HepG2 (cell line): Measurements from ENCODE around the gene TBX10. TPM values are rescaled to one million over a fixed set of nuclear protein-coding genes. Genes with fewer than 3 reads are reported as not detected.

Experiments used
- CHD4 ChIP-seq: fragments of 200-600 bp; sonication (generic); IDR thresholded peaks from 2 replicates; pipeline ENCODE4 v1.7.0; 2017; ENCODE audit warnings: mild to moderate bottlenecking, low read length, borderline replicate concordance
- GZF1 ChIP-seq: sonication (generic); formaldehyde crosslinking; IDR thresholded peaks from 2 replicates; pipeline ENCODE4 v1.5.1; 2020; ENCODE audit warnings: mild to moderate bottlenecking, missing genetic modification reagents
- HDAC1 ChIP-seq: sonication (generic); formaldehyde crosslinking; IDR thresholded peaks from 2 replicates; pipeline ENCODE4 v1.5.1; 2020; ENCODE audit warnings: mild to moderate bottlenecking, missing genetic modification reagents
- RELA ChIP-seq: sonication (generic); formaldehyde crosslinking; IDR thresholded peaks from 2 replicates; pipeline ENCODE4 v1.4.0; 2020; ENCODE audit warnings: missing genetic modification reagents
- ZBTB3 ChIP-seq: sonication (generic); formaldehyde crosslinking; IDR thresholded peaks from 2 replicates; pipeline ENCODE4 v1.4.0; 2020; ENCODE audit warnings: low read depth, mild to moderate bottlenecking, moderate library complexity, missing genetic modification reagents, borderline replicate concordance
- ZBTB8A ChIP-seq: sonication (generic); formaldehyde crosslinking; IDR thresholded peaks from 2 replicates; pipeline ENCODE4 v1.4.0; 2020; ENCODE audit warnings: mild to moderate bottlenecking, low read depth, missing genetic modification reagents, borderline replicate concordance
- ZNF12 ChIP-seq: sonication (generic); formaldehyde crosslinking; IDR thresholded peaks from 2 replicates; pipeline ENCODE4 v1.5.0; 2020; ENCODE audit warnings: missing genetic modification reagents
- polyA plus RNA-seq, 8 experiments: library from polyadenylated mRNA; depleted of rRNA in 3 of 8; stranded (reverse) in 7 of 8; unstranded in 1 of 8; fragments of >200 nt; fragmentation: Illumina TruSeq in 4 of 8; extraction: Trizol in 4 of 8; gene quantifications; 2 replicates each; pipeline versions ENCODE4 v1.2.1 to v1.2.3, GENCODE V29; 2011 to 2016; ENCODE audit warnings: low read depth in 4 of 8, missing spikeins in 1 of 8, mixed read lengths in 1 of 8; ENCODE audit not compliant: insufficient read depth in 1 of 8
- total RNA-seq, 5 experiments: library from RNA; depleted of rRNA; stranded (reverse); fragments of >200 nt; fragmentation: Illumina TruSeq; extraction: Trizol; gene quantifications; 2 replicates each; pipeline ENCODE4 v1.2.3, GENCODE V29; 2016; ENCODE audit warnings: low read depth in 1 of 5
- TF ChIP-seq, protein P1 (sequence below): sonication (generic); formaldehyde crosslinking; IDR thresholded peaks from 2 replicates; pipeline ENCODE4 v1.5.0; 2020; ENCODE audit warnings: mild to moderate bottlenecking, missing genetic modification reagents
- TF ChIP-seq, protein P2 (sequence below): sonication (generic); formaldehyde crosslinking; IDR thresholded peaks from 2 replicates; pipeline ENCODE4 v1.8.1; 2023; ENCODE audit warnings: mild to moderate bottlenecking, missing genetic modification reagents
- TF ChIP-seq, protein P3 (sequence below): IDR thresholded peaks from 2 replicates; pipeline ENCODE4 v1.6.1; 2016; ENCODE audit warnings: low read depth
- TF ChIP-seq, protein P4 (sequence below): sonication (generic); formaldehyde crosslinking; IDR thresholded peaks from 2 replicates; pipeline ENCODE4 v1.5.0; 2020; ENCODE audit warnings: mild to moderate bottlenecking, missing genetic modification reagents, borderline replicate concordance
- TF ChIP-seq, protein P5 (sequence below): sonication (generic); formaldehyde crosslinking; IDR thresholded peaks from 2 replicates; pipeline ENCODE4 v1.5.0; 2020; ENCODE audit warnings: mild to moderate bottlenecking, missing genetic modification reagents

TBX10 gene
- total and polyA plus RNA-seq, 2 of the 13 experiments (the other 11 are each of a cell fraction or from before 2014, with no cell fraction given), result 0.27 to 1.7 TPM

DNA sequence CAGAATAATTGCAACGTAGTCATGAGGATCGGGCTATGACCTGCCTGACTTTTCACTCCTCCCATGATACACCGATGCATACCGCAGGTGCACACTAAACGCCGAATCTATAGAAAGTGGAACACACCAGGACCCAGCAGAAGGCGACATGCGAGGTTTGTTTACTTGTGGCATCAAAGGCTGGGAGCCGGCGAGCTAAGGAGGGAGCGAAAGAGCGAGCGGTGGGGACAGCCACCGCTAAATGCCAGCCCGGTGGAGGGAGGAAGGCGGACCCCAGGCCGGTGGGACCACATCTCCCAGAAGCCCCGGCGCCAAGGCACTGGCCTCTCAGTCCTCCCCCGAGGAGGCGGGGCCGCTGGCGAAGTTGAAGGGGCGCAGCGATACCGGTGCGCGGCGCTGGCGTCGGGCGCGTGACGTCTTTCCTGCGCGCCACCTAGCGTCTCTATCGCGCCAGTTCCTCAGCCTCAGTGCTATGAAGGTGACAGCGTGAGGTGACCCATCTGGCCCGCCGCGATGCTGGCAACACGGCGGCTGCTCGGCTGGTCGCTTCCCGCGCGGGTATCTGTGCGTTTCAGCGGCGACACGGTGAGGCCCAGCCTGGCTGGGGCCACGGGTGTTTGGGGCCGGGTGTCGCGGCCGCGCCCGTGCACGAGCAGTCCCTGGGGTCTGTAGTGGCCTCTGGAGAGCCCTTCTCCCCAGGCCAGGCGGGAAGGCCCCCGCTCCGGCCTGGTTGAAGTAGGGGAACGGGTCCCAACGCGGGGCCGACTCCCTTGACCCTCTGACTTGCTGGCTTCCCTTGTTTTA lies 32.9 kb downstream of the TBX10 start, which contains the start of gene NDUFV1 (continued):
- TF ChIP-seq, protein P1, sequence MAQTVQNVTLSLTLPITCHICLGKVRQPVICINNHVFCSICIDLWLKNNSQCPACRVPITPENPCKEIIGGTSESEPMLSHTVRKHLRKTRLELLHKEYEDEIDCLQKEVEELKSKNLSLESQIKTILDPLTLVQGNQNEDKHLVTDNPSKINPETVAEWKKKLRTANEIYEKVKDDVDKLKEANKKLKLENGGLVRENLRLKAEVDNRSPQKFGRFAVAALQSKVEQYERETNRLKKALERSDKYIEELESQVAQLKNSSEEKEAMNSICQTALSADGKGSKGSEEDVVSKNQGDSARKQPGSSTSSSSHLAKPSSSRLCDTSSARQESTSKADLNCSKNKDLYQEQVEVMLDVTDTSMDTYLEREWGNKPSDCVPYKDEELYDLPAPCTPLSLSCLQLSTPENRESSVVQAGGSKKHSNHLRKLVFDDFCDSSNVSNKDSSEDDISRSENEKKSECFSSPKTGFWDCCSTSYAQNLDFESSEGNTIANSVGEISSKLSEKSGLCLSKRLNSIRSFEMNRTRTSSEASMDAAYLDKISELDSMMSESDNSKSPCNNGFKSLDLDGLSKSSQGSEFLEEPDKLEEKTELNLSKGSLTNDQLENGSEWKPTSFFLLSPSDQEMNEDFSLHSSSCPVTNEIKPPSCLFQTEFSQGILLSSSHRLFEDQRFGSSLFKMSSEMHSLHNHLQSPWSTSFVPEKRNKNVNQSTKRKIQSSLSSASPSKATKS (CRISPR knock-in tag), result no peak
- TF ChIP-seq ZBTB8A (CRISPR knock-in tag) (no peak), GZF1 (no peak), RELA (peak; percentile 70; the same call in 1 of the 2 replicates), HDAC1 (peak; percentile 92), ZNF12 (CRISPR knock-in tag) (no peak), CHD4 (no peak), ZBTB3 (peak; percentile 75; the same call in 1 of the 2 replicates)
- TF ChIP-seq, protein P2, sequence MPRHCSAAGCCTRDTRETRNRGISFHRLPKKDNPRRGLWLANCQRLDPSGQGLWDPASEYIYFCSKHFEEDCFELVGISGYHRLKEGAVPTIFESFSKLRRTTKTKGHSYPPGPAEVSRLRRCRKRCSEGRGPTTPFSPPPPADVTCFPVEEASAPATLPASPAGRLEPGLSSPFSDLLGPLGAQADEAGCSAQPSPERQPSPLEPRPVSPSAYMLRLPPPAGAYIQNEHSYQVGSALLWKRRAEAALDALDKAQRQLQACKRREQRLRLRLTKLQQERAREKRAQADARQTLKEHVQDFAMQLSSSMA (CRISPR knock-in tag), result peak; percentile 89; the same call in 1 of the 2 replicates
- TF ChIP-seq, protein P3, sequence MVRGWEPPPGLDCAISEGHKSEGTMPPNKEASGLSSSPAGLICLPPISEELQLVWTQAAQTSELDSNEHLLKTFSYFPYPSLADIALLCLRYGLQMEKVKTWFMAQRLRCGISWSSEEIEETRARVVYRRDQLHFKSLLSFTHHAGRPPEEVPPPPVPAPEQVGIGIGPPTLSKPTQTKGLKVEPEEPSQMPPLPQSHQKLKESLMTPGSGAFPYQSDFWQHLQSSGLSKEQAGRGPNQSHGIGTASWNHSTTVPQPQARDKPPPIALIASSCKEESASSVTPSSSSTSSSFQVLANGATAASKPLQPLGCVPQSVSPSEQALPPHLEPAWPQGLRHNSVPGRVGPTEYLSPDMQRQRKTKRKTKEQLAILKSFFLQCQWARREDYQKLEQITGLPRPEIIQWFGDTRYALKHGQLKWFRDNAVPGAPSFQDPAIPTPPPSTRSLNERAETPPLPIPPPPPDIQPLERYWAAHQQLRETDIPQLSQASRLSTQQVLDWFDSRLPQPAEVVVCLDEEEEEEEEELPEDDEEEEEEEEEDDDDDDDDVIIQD (CRISPR knock-in tag), result peak; percentile 48; the same call in 1 of the 2 replicates
- TF ChIP-seq, protein P4, sequence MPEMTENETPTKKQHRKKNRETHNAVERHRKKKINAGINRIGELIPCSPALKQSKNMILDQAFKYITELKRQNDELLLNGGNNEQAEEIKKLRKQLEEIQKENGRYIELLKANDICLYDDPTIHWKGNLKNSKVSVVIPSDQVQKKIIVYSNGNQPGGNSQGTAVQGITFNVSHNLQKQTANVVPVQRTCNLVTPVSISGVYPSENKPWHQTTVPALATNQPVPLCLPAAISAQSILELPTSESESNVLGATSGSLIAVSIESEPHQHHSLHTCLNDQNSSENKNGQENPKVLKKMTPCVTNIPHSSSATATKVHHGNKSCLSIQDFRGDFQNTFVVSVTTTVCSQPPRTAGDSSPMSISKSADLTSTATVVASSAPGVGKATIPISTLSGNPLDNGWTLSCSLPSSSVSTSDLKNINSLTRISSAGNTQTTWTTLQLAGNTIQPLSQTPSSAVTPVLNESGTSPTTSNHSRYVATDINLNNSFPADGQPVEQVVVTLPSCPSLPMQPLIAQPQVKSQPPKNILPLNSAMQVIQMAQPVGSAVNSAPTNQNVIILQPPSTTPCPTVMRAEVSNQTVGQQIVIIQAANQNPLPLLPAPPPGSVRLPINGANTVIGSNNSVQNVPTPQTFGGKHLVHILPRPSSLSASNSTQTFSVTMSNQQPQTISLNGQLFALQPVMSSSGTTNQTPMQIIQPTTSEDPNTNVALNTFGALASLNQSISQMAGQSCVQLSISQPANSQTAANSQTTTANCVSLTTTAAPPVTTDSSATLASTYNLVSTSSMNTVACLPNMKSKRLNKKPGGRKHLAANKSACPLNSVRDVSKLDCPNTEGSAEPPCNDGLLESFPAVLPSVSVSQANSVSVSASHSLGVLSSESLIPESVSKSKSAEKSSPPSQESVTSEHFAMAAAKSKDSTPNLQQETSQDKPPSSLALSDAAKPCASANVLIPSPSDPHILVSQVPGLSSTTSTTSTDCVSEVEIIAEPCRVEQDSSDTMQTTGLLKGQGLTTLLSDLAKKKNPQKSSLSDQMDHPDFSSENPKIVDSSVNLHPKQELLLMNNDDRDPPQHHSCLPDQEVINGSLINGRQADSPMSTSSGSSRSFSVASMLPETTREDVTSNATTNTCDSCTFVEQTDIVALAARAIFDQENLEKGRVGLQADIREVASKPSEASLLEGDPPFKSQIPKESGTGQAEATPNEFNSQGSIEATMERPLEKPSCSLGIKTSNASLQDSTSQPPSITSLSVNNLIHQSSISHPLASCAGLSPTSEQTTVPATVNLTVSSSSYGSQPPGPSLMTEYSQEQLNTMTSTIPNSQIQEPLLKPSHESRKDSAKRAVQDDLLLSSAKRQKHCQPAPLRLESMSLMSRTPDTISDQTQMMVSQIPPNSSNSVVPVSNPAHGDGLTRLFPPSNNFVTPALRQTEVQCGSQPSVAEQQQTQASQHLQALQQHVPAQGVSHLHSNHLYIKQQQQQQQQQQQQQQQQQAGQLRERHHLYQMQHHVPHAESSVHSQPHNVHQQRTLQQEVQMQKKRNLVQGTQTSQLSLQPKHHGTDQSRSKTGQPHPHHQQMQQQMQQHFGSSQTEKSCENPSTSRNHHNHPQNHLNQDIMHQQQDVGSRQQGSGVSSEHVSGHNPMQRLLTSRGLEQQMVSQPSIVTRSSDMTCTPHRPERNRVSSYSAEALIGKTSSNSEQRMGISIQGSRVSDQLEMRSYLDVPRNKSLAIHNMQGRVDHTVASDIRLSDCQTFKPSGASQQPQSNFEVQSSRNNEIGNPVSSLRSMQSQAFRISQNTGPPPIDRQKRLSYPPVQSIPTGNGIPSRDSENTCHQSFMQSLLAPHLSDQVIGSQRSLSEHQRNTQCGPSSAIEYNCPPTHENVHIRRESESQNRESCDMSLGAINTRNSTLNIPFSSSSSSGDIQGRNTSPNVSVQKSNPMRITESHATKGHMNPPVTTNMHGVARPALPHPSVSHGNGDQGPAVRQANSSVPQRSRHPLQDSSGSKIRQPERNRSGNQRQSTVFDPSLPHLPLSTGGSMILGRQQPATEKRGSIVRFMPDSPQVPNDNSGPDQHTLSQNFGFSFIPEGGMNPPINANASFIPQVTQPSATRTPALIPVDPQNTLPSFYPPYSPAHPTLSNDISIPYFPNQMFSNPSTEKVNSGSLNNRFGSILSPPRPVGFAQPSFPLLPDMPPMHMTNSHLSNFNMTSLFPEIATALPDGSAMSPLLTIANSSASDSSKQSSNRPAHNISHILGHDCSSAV, result 0 out of 2 replicates have a peak, but pooled peaks have one; percentile 27
- TF ChIP-seq, protein P5, sequence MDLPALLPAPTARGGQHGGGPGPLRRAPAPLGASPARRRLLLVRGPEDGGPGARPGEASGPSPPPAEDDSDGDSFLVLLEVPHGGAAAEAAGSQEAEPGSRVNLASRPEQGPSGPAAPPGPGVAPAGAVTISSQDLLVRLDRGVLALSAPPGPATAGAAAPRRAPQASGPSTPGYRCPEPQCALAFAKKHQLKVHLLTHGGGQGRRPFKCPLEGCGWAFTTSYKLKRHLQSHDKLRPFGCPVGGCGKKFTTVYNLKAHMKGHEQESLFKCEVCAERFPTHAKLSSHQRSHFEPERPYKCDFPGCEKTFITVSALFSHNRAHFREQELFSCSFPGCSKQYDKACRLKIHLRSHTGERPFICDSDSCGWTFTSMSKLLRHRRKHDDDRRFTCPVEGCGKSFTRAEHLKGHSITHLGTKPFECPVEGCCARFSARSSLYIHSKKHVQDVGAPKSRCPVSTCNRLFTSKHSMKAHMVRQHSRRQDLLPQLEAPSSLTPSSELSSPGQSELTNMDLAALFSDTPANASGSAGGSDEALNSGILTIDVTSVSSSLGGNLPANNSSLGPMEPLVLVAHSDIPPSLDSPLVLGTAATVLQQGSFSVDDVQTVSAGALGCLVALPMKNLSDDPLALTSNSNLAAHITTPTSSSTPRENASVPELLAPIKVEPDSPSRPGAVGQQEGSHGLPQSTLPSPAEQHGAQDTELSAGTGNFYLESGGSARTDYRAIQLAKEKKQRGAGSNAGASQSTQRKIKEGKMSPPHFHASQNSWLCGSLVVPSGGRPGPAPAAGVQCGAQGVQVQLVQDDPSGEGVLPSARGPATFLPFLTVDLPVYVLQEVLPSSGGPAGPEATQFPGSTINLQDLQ (CRISPR knock-in tag), result no peak
